ENCODE measurements around the gene NFU1.
A peak's percentile ranks its signal among the peaks of the same experiment; 100 is the strongest.
"Not testable (repeated sequence)": the region's sequence is repeated elsewhere in the genome, so short reads cannot be mapped to it uniquely, and the experiment has no call there.

The NFU1 gene

DNA sequence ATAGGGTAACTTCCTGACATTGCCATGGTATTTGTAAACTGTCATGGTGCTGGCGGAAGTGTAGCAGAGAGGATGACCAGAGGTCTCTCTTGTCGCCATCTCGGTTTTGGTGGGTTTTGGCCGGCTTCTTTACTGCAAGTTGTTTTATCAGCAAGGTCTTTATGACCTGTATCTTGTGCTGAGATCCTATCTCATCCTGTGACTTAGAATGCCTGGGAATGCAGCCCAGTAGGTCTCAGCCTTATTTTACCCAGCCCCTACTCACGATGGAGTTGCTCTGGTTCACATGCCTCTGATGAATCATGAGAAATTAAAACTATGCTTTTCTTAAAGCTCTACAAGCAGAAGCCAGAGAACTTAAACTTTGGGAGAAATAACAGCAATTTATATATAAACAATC, 12.7 kb upstream of the NFU1 start:
- no peak for DNase-seq

DNA sequence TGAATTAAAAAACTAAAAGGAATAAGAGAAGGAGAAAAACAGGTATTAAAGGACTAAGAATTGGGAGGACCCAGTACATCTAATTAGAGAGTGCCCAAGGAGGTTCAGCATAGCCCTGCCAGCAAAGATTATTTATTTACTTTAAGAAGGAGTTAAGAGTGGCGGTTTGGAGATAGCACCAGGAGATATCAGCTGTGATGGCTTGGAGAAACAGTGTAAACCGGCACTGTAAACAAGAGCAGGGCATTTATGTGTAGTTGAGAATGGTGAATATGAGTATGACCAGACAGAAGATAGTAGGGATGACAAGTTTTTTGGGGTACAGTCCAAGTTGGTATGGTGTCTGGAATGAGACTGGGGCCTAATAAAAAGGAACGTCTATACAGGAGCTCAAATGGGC, 6.4 kb upstream of the NFU1 start:
- not testable (repeated sequence) for DNase-seq

DNA sequence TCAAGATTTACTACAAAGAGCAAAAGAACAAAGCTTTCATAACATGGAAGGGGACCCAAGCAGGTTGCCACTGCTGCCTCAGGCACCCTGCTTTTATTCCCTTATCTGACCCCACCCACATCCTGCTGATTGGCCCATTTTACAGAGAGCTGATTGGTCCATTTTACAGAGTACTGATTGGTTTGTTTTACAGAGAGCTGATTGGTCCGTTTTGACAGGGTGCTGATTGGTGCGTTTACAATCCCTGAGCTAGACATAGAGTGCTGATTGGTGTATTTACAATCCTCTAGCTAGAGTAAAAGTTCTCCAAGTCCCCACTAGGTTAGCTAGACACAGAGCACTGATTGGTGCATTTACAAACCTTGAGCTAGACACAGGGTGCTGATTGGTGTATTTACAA, 2.3 kb upstream of the NFU1 start:
- not testable (repeated sequence) for DNase-seq

DNA sequence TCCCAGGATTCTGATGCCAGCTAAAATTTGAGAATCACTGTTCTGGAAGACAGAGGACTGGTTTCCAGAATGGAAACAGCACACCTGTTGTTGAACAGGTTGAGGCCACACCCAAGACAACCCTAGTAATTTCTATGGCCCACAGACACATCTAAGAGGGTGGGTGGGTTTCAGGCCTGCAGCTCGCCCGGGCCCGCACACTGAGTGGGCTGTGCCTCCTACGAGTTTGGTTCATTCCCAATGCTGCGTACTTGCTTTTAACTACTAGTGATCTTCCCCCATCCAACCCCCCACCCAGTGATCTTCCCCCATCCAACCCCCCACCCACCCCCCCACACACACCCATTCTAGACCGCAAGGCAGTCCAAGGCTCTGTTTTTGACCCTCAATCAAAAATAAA, 1.3 kb upstream of the NFU1 start:
- no peak for DNase-seq

DNA sequence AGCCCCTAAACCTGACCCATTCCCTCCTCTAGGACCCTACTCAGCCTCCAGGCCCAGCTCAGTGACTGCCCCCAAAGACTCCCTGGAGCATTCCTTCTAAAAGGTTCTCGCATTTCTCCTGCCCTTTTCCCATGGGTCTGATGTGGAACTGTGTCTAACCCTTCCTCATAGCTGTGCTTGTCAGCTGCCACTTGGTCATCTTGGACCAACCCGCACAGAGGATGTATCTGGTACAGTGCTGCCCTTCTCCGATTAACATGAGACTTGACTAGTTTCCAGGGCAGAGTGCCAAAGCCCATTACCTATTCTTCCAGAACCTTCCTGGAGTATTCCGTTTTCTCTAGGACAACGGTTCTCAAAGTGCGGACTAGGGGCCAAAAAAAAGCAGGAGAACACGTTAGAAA, 518 bp upstream of the NFU1 start:
- no peak for DNase-seq

DNA sequence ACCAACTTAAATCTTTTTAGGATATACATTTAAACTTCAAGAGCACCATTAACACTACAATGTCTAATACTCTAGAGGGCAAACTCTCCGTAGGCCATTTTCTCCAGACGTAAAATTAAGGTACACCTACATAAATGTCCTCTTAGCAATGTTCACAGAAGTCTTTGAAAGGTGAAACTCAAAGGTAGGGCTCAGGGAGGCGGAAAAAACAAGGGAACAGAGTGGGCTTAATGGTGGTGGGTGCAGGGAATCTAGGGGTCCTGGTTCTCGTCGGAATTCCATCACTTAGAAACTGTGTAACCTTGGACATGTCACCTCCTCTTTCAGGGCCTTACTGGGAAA, 668 bp downstream of the NFU1 start:
- no peak for DNase-seq

DNA sequence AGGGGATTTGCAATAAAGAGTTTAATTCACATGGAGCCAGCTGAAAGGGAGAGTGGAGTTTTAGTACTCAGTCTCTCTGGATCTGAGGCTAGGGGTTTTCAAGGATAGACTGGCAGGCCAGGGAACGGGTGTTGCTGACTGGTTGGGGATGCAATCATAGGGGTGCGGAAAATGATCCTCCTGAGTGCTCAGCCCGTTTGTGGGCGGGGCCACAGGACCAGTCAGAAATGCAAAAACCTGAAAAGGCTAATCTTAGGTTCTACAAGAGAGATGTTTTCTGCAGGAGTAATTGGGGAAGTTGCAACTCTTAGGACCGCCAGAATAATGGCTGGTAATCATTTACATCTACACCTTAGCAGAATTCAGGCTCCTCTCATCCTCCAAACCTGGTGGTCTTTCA, 2.5 kb downstream of the NFU1 start:
- DNase-seq, result no peak

DNA sequence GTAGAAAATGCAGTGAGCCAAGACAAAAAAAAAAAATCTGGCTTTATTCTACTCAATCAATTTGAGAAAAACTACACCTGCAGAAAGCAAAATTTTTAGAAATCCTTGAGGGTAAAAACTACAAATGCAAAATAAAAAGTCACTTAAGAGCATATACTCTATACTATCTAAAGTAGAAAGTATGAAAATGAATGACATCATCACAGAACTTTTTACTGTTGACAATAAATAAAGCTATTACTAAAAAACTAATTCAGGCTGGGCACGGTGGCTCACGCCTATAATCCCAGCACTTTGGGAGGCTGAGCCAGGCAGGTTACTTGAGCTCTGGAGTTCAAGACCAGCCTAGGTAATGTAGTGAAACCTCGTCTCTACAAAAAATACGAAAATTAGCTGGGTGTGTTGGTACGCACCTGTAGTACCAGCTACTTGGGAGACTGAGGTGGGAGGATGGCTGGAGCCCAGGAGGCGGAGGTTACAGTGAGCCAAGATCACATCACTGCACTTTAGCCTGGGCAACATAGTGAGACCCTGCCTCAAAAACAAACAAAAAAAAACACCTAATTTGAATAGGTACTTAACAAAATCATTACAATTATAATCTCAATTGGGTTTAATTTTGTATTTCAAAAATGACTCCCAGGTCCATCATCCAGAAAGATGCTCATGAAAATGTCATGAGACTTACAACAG, 7.6 kb downstream of the NFU1 start:
- DNase-seq, result no peak

DNA sequence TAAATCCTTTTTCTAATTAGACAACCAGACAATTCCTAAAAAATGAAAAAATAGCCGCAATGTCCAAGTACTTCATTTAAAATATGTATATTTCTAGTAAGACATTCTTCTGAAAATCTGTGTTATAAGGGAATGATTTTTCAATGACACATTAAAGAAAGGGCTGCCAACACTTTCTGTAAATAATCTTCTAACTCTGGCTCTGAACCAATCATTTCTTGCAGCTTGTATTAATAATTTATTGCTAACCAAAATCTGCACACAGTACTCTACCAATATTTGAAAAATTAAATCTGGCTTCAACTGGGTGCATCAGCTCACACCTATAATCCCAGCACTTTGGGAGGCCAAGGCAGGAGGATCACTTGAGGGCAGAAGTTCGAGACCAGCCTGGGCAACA, 8.3 kb downstream of the NFU1 start:
- no peak for DNase-seq

DNA sequence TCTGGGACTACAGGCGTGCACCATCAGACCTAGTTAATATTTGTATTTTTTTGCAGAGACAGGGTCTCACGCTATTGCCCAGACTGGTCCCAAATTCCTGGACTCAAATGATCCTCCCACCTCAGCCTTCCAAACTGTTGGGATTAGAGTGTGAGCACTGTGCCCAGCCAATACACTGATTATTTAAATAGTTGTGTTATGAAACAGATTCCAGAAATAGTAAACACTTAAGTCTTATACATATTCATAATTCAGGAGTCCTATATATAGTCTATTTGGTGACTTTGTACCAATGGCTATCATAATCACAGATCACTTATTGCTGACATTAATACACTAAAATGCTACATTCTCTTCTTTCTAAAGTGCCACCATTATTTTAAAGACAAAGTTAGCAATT, 12.8 kb downstream of the NFU1 start:
- no peak for DNase-seq

DNA sequence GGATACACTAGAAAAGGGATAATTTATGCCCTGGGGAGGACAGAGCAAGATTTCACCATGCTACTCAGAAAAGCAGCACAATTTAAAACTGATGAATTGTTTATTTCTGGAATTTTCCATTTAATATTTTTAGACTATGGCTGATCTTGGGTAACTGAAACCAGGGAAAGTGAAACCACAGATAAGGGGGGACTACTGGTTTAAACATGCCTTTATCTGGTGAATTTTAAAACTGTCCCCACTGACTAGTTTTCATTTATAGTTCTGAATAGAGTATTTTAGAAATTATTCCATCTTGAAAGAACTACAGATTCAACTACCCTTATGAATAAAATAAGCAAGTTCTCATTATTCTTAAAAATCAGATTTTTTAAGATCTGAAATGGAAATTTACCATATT, 15.0 kb downstream of the NFU1 start:
- no peak for DNase-seq

DNA sequence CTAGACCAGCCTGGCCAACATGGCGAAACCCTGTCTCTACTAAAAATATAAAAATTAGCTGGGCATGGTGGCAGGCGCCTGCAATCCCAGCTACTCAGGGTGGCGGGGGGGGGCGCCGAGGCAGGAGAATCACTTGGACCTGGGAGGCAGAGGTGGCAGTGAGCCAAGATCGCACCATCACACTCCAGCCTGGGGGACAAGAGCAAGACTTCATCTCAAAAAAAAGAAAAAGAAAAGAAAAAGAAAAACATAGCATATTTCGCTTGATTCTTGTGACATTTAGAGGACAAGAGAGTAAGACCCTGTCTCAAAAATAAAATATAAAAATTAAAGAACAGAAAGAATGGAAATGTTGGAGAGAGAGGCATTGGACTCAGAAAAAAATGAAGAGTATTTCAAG, 18.1 kb downstream of the NFU1 start:
- DNase-seq, result not testable (repeated sequence)

DNA sequence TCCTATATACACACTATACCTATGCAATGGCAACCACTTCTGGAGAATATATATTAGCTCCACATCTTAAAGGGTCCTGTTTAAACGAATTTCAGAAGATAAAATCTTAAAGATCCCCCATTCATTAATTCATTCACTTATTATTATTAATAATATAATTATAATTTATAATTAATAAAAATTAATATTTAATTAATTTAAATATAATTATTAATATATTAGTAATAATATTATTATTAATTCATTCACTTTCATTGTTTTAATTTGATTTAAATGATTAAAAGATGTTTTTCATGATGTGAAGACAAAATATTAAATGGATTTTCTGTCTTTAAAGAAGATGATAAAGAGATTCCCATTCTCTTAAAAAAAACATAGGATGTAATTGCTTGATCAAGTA, 21.1 kb downstream of the NFU1 start:
- no peak for DNase-seq

DNA sequence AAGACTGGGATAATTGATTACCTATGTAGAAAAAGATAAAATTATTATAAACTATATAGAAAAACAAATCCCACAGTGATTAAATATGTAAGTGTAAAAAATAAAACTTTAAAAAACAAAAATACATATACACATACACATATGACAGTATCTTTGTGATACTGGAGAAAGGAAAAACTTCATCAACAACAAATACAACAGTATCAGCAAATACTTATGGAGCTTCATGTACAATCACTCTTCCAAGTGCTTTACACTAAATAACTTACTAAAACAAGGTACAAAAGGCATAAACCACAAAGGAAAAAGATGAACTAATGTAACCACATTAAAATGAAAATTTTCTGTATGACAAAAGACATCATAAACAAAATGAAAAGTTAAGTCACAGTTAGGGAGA, 26.1 kb downstream of the NFU1 start:
- no peak for DNase-seq

DNA sequence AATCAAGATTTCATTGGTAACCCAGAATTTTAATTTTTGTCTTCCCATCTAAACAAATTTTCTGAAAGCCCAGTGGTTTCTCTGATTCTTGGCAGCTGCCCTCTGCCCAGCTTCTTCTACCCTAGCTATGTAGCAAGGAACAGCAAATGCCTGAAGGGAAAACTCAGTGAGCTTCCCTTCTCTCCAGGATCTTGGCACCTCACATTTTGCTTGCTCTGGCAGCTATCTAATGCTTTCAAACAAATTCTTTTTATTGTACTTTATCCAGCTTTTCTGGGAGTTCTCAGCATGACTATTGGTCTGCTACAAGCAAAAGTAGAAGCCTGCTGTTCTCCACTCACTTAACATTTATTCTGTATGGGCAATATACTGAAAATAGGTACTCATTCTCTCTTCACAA, 31.9 kb downstream of the NFU1 start:
- DNase-seq, result no peak

DNA sequence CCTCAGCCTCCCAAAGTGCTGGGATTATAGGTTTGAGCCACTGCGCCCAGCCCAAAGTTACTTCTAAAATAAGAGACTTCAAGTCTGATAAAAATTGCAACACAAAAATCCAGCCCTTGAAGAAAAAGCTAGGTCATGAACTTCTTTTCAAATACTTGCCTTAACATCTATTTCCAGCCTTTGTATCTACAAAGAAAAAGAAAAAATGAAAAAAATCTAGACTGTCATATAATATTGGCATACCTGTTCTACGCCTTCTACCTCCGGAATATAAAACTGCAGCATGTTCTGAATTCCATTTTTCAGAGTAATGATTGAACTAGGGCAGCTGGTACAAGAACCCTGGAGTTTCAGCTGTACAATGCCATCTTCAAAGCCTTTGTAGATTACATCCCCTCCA, 37.1 kb downstream of the NFU1 start:
- no peak for DNase-seq

DNA sequence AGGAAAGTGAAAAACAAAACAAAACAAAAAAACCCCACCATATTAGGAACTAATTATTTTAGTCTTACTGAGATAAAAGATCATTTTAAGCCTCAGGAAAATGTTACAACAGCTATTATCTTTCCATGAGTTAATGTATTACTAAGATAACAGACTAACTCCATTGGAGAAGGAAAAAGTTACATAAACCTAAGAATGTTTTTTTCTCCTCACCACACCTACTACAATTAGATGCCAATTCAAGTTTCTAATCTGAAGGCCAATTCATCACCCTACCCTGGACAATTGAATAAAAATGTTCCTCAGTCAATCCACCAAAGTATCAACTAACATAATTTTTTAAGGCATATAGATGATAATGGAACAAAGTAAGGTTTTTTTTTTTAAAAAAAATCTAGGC, 40.0 kb downstream of the NFU1 start:
- no peak for DNase-seq

DNA sequence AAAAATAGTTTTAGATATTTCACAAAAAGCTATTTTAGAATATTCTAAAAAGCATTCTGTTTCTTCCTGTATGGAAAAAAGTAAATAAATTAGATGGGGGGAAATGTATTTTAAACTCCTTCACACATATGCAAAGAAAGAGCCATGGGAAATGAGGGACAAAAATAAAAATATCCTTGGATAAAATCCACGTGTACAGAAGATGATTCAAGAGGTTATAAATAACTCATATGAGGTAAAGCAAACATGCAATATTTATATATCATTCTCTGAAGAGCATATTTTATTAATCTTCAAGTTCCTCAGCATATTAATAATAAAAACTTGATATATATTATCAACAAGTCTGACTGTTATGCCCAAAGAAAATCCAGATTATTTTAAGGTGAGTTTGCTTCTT, 41.4 kb downstream of the NFU1 start:
- no peak for DNase-seq

DNA sequence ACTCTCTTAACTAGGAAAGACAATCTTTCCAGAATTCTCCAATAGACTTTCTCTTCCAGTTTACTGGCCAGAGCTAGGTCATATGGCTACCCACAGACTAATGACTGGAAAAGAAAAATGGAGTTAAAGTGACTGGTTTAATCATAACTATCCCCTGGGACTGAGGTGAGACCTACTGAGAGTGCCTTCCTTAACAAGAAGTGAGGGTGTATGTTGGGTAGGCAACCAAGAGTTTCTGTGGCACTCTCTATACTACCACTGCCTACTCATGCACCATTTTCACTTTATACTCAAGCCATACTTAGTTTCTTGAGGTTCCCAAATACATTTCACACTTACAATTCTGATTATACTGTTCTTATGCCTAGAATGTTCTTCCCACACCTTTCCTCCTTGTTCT, 43.3 kb downstream of the NFU1 start:
- no peak for DNase-seq

DNA sequence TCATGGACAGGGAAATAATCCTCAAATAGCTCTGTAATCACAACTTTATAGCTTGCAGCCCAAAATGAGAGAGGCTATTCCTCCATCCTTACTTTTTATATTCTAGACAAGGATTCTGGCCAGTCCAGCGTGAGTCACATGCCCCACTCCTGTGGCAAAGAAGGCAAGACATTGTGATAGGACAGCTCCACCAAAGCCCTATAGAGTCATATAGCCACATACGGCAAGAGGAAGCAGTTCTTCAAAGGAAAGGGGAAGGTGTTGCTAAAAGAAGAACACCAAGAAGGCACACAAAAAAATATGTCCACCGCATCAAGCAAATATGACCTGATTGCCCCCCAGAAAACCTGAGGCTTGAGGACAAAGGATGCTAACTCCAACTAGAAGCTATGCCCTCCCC, 46.8 kb downstream of the NFU1 start:
- DNase-seq, result no peak

DNA sequence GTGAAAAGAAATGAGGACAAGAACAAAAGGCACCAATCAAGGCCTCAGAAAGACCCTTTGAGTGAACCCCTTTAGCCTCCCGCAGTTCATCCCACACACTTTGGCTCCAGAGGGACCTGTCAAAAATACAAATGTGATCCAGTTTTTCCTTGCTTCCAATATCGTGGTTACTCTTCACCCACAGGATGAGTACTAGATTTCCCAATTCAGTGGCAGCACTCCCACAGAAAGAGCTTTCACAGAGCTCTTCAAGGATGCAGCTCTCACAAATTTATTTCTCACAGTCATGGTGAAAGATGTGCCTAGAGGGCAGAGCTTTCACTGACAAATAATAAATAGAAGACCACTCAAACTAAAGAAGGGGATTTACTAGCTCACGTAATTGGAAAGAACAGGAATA, 47.2 kb downstream of the NFU1 start:
- no peak for DNase-seq

DNA sequence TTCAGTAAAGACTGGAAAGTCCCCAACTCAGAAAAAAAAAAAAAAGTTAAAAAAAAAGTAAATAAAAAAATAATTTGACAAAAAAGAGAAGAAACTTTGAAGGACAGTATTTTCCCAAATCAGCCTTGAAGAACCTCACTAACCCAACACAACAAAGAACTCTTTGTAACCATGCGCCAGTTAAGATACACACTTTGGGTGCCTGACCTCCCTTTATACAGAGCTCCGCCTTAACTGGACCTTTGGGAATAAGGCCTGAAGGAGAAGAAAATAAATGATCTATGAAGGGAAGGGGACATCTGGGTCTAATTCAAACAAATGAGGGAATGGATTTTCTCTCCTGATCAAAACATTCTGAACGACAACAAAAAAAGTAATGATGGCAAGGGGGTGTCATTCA, 48.0 kb downstream of the NFU1 start:
- no peak for DNase-seq

DNA sequence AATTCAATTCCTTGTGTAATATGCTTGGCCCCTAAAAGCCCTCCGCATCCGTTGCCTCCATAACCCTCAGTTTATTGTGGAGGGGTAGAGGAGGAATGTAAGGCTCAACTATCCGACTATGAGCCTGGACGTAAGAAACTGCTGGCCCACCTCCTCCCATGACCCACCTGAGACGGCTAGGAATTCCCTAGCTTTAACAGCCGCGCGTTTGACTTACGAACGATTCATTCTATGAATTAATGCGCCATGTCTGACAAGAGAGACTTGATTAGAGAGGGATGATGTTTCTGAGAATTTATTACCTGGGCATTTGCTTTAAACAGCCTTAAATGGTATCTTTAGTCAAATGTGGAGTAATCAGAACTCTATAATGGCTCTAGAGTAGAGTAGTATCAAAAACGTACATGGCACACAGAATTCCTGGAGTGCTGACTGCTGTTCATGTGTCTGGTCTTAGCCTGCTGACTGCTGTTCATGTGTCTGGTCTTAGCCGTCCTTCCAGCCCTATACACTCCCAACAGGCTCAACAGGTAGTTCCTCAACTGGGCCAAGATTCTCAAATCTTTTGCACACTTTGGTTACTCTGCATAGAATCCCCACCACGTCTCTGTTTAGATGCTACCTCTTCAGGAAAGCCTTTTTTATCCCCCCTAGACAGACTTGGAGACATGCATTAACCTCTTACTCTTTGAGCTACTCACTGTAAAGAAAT, 49.3 kb downstream of the NFU1 start:
- no peak for DNase-seq

DNA sequence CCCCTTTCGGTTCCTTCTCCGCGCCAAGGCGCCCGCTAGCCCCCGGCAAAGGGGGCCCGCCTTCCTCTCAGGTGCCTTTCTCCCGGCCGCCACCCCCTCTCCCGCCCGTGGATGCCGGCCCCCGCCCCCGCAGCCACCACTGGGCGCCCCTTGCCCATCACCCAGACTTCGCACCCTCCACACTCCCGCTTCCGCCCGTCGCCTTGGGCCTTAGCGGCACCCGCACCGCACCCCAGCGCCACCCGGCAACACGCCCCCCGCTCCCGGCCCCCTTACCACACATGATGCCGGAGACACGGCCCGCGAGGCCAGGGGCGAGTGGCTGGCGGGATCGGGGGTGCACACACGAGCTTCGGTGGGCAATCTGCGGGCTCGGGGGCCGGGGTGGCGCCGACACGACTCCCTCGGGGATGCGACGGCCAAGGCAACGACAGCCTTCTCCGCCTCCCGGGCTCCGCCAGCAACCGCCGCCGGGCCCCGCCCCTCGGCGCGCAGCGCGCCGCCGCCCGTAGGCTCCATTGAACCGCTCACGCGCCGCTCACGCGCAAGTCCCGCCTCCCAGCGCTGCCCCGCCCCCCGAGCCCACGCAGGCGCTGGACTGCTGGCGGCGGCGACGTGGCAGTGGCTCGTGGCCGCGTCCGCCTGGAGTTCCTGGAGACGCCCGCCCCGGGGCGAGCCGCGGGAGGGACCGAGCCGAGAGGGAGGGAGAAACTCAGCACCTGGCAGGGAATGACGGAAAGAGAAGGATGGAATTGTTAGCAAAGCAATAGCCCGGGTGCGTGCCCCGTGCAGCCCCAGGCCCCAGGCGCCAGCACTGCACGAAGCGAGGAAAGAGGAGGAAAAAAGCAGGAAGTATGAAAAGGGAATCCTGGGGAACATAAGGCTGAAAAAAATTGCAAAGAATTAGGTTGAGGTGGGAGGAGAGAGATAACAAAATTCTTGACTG, 50.2 kb downstream of the NFU1 start, which contains the start of gene GFPT1:
TSS of gene GFPT1 (minus strand) at position 439 of the 946 bp plus-strand sequence. CDS start at position 283, 156 bp downstream.
- DNase-seq, result peak; percentile 80
